ENCODE results near the gene ZNF345. TPM values are rescaled to one million over a fixed set of nuclear protein-coding genes. Genes with fewer than 3 reads are reported as not detected.

The ZNF345 gene
- total and polyA plus RNA-seq, 2 donors (not counting 3 experiments of a cell fraction or from before 2014, with no cell fraction given), result 2.2 to 3.8 TPM

DNA sequence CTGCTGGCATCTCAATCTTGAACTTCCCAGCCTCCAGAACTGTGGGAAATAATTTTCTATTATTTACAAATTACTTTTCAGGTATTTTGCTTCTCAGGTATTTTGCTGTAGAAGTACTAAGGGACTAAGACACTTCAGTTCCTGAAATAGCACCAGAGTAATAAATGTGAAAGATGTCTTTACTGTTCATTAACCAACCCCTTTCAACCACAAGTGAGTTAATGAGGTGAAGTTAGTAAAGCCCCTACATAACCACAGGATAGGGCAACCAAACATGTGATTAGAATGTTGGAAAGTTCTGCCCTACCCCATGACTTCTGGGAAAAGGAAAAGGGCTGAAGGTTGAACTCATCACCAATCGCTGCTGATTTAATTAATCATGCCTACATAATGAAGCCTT, 2.7 kb upstream of the ZNF345 start:
- H3K36me3 ChIP-seq (ENCODE audit: control insufficient read depth in 2 of 2, extremely low read depth in 1 of 2, insufficient read depth in 2 of 2, low read length in 2 of 2), result no peaks in the 10 kb centered on the region
- no peaks in the 10 kb centered on the region for H4K20me1 ChIP-seq (replicated peaks; ENCODE audit: control insufficient read depth, extremely low read depth, insufficient read depth, low read length)
- no peak for FAIRE-seq
- H3K27ac ChIP-seq (ENCODE audit: insufficient read depth, low read depth, low read length), result no peak overlapping the region
- H3K9me1 ChIP-seq (replicated peaks; ENCODE audit: control insufficient read depth, extremely low read depth, insufficient read depth, low read length), result no peaks in the 10 kb centered on the region
- no peaks in the 10 kb centered on the region for H3K27me3 ChIP-seq (ENCODE audit: control insufficient read depth in 2 of 2, insufficient read depth in 2 of 2, low read length in 2 of 2)
- dilution Hi-C loops (cut with MboI; ENCODE audit: extremely low pct_ligation_motif_present, low sequenced_read_pairs), result no loop called here
- no peak for TF ChIP-seq GATA2 (IDR thresholded peaks at IDR 0.05; ENCODE audit: insufficient read depth, insufficient read length, low read depth, low read length)
- no peak for TF ChIP-seq POLR2AphosphoS5 (IDR thresholded peaks at IDR 0.05; ENCODE audit: insufficient read depth, low read depth, low read length)
- TF ChIP-seq FOS (IDR thresholded peaks at IDR 0.05; ENCODE audit: borderline replicate concordance, insufficient read depth, low read length), result no peak
- no peak for TF ChIP-seq JUN (IDR thresholded peaks at IDR 0.05; ENCODE audit: borderline replicate concordance, insufficient read depth, insufficient read length, low read depth)
- TF ChIP-seq EZH2 (IDR thresholded peaks at IDR 0.05; ENCODE audit: borderline replicate concordance, low read depth, low read length, severe bottlenecking), result no peak
- no peak for TF ChIP-seq CTCF (IDR thresholded peaks at IDR 0.05; ENCODE audit: extremely low read depth in 1 of 2, insufficient read depth in 1 of 2, low read depth in 1 of 2, low read length in 2 of 2)
- TF ChIP-seq MYC (IDR thresholded peaks at IDR 0.05; ENCODE audit: low read depth, low read length), result no peak
- TF ChIP-seq, protein P1, sequence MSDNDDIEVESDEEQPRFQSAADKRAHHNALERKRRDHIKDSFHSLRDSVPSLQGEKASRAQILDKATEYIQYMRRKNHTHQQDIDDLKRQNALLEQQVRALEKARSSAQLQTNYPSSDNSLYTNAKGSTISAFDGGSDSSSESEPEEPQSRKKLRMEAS (IDR thresholded peaks at IDR 0.05; ENCODE audit: insufficient read depth, insufficient read length), result no peak
- TF ChIP-seq POLR2A (IDR thresholded peaks at IDR 0.05; ENCODE audit: low read depth, low read length), result no peak
- H3K4me2 ChIP-seq (ENCODE audit: insufficient read depth, low read length), result no peak overlapping the region
- H3K9me3 ChIP-seq (replicated peaks; ENCODE audit: control insufficient read depth, insufficient read depth, low read length), result no peaks in the 10 kb centered on the region
- H3K4me3 ChIP-seq (replicated peaks in 1 of 3; ENCODE audit: insufficient read depth in 1 of 3, low read depth in 1 of 3, low read length in 3 of 3), result no peak overlapping the region
- peaks cover 10% of the 10 kb centered on the region for H3K4me1 ChIP-seq (ENCODE audit: control insufficient read depth, extremely low read depth, insufficient read depth, low read length)
- H2AFZ ChIP-seq (ENCODE audit: low read depth, low read length), result no peak overlapping the region
- H3K9ac ChIP-seq (replicated peaks; ENCODE audit: extremely low read depth, insufficient read depth, low read length), result no peak overlapping the region
- POLR2A ChIA-PET, result no interaction called here
- no TSS peak for BruUV-seq (replicated peaks)
- DNase-seq (ENCODE audit: low read depth, low spot score), result no peak
- intact Hi-C loops (cut with micrococcal nuclease), result no loop called here
- H3K79me2 ChIP-seq (ENCODE audit: control insufficient read depth, insufficient read depth, low read length), result no peaks in the 10 kb centered on the region
- CTCF ChIA-PET, result no interaction called here
